Peyer's patch (tissue), 4 donors: ENCODE results near the gene ASAP3. TPM values are rescaled to one million over a fixed set of nuclear protein-coding genes. Genes with fewer than 3 reads are reported as not detected.

Experiments
- DNase-seq, 3 donors: peaks; one replicate each; pipeline ENCODE4 v3.0.0-alpha.2; 2017 to 2019
- H3K27ac ChIP-seq, 4 donors: fragments of 200-600 bp; sonication (generic); one replicate each; pipeline ENCODE4 v1.5.1; 2016 to 2019
- H3K27me3 ChIP-seq, 2 donors: fragments of 200-600 bp; sonication (generic); one replicate each; pipeline ENCODE4 v1.5.1; 2019
- H3K36me3 ChIP-seq, 3 donors: fragments of 200-600 bp; sonication (generic); one replicate each; pipeline ENCODE4 v1.5.1; 2016 to 2019
- H3K4me1 ChIP-seq, 4 donors: fragments of 200-600 bp; sonication (generic); one replicate each; pipeline ENCODE4 v1.5.1; 2016 to 2019
- H3K4me3 ChIP-seq, 4 donors: fragments of 200-600 bp; sonication (generic); 1 replicate in 3 of 4; 2 replicates in 1 of 4; pipeline ENCODE4 v1.5.1; 2016 to 2019; ENCODE audit warnings: mild to moderate bottlenecking in 1 of 4
- H3K9me3 ChIP-seq, 4 donors: fragments of 200-600 bp; sonication (generic); one replicate each; pipeline ENCODE4 v1.5.1; 2016 to 2019; ENCODE audit warnings: mild to moderate bottlenecking in 1 of 4
- POLR2A ChIP-seq, 2 donors: fragments of 450-650 bp; IDR thresholded peaks; one replicate each; pipeline ENCODE4 v1.5.1; 2017; ENCODE audit warnings: antibody characterized with exemption in 2 of 2, mild to moderate bottlenecking in 2 of 2, moderate library complexity in 2 of 2
- total RNA-seq, 4 donors: library from RNA; depleted of rRNA; stranded (reverse); fragments of >200 nt; gene quantifications; one replicate each; pipeline ENCODE4 v1.1.0, GENCODE V29; 2016
- TF ChIP-seq, protein P1 (sequence below), 6 experiments: fragments of 450-650 bp in 4 of 6; fragments of 200-600 bp in 2 of 6; sonication (generic) in 1 of 6; IDR thresholded peaks; one replicate each; pipeline ENCODE4 v1.5.1; 2017 to 2019; ENCODE audit warnings: antibody characterized with exemption in 6 of 6, mild to moderate bottlenecking in 3 of 6, moderate library complexity in 1 of 6

ASAP3 gene
- total RNA-seq, 4 donors from 2014 or later: 11.2 to 33.5 (median 25.8) TPM

DNA sequence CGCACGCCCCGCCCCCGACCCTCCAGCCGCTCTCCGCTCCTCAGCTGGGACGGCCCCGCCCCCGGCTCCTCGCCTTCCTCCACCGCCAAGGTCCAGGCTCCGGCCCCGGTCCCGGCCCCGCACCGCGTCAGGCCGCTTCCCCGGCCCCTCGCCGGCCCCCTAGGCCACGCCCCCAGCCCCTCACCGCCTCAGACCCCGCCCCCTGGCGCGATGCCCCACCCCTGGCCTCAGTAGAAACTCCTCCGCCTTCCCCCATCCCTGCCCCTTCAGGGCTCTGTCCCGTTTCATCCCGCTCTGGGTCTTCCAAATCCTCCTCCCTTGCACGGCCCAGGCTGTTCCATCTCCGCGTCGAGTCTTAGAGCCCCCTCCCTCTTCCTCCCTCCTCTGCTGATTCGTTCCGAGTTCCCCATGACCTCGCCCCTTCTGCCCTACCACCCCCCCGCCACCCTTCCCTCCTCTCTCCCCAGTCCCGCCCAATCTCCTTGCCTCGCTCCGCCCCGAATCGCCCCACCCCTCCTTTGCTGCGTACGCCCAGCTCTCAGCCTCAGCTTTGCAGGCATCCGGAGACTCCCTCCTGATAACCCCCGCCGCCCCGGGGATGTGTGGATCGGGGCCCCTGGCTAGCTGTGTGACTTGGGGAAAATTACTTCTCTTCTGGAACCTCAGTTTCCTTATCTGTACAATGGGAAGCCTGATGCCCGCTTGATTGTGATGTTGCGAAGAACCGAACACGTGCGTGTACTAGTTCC lies 448 bp upstream of the ASAP3 start:
- Histone ChIP-seq H3K27me3 (no peaks in the 10 kb centered on the region), H3K36me3 (no peaks in the 10 kb centered on the region), H3K9me3 (no peaks in the 10 kb centered on the region), H3K4me1 (peaks cover 0 to 18% (median 4%) of the 10 kb centered on the region in 4 donors), H3K4me3 (peak overlapping the region; percentile 72 to 89 (median 84)), H3K27ac (peak overlapping the region; percentile 59 to 87 (median 82))
- TF ChIP-seq, protein P1, sequence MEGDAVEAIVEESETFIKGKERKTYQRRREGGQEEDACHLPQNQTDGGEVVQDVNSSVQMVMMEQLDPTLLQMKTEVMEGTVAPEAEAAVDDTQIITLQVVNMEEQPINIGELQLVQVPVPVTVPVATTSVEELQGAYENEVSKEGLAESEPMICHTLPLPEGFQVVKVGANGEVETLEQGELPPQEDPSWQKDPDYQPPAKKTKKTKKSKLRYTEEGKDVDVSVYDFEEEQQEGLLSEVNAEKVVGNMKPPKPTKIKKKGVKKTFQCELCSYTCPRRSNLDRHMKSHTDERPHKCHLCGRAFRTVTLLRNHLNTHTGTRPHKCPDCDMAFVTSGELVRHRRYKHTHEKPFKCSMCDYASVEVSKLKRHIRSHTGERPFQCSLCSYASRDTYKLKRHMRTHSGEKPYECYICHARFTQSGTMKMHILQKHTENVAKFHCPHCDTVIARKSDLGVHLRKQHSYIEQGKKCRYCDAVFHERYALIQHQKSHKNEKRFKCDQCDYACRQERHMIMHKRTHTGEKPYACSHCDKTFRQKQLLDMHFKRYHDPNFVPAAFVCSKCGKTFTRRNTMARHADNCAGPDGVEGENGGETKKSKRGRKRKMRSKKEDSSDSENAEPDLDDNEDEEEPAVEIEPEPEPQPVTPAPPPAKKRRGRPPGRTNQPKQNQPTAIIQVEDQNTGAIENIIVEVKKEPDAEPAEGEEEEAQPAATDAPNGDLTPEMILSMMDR (IDR thresholded peaks at IDR 0.05): no peak
- TF ChIP-seq POLR2A (IDR thresholded peaks at IDR 0.05): no peak
- DNase-seq: peak; percentile 93 to 96 (median 94)

GRCh38 chr1:23481904-23482303 lies 2.1 kb downstream of the ASAP3 start:
- Histone ChIP-seq H3K27ac (no peak overlapping the region), H3K4me3 (no peak overlapping the region), H3K9me3 (no peaks in the 10 kb centered on the region), H3K27me3 (no peaks in the 10 kb centered on the region), H3K4me1 (peaks cover 0 to 18% (median 4%) of the 10 kb centered on the region in 4 donors), H3K36me3 (no peaks in the 10 kb centered on the region)
- DNase-seq: no peak
- no peak for TF ChIP-seq POLR2A (IDR thresholded peaks at IDR 0.05)
- TF ChIP-seq, protein P1 (IDR thresholded peaks at IDR 0.05): no peak

DNA sequence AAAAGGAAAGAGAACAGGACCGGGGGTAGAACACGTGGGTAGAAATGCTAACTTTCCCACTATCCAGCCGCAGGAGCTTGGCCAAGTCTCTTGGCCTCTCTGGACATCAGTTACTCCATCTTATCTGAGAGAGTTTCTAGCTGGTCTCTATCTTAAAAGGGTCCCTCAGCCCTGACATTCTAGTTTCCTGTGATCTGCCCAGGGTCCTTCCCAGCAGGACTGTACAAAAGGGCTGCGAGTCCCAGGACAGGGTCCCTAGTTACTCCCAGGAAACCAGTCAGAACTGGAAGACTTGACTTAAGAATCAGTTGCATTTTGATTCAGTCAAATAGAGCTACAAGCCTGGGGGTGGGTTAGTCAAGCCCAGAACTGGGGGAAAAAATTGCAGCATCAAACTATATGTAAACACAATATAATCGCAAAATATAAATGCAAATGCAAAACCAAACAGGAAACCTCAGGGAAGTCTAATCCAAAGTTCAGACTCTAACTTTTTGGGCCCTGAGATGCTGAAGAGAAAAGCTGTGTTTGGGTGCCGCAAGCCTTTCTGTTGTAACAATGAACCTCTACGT lies 2.9 kb downstream of the ASAP3 start:
- H3K9me3 ChIP-seq: no peaks in the 10 kb centered on the region
- no peaks in the 10 kb centered on the region for H3K27me3 ChIP-seq
- H3K36me3 ChIP-seq: no peaks in the 10 kb centered on the region
- no peak overlapping the region for H3K4me3 ChIP-seq
- peaks cover 0 to 18% (median 4%) of the 10 kb centered on the region in 4 donors for H3K4me1 ChIP-seq
- H3K27ac ChIP-seq: no peak overlapping the region
- no peak for DNase-seq
- TF ChIP-seq, protein P1 (IDR thresholded peaks at IDR 0.05): no peak
- no peak for TF ChIP-seq POLR2A (IDR thresholded peaks at IDR 0.05)

DNA sequence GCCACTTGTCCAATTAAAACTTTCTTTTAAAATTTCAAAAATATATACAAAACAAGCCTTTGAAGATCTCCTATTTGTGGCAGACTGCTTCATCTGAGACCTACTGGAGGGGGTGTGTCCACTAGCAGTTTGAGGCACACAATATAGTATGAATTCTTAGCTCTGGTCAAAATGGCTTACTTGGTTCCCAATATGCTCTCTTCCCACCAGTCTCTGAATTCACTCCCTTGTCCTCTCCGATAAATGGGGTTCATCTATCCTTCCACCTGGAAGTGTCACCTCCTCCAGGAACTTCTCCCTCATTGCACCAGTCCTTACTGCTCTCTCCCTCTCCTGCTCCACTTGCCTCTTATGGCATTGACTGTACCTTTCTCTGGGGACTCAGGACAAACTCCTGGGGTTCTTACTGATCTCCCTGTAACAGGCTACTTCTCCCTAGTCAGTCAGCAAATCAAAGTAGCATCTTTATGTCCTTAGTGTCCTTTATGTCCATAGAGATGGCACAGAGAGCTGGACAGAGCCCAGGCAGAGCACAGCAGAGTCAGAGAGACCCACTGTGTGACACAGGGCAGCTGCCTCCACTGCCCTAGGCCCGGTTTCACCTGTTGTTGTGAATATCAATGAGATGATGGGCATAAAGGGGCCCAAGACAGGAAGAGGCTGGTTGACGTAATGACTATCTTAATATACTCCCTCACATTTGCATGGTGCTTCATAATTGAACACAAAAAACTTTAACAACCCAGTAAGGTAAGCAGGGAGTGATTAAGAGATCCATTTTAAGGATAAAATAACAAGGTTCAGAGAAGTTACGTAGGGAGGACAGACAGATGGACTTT lies 3.6 kb downstream of the ASAP3 start:
- DNase-seq: no peak
- no peaks in the 10 kb centered on the region for H3K9me3 ChIP-seq
- H3K4me3 ChIP-seq: no peak overlapping the region
- H3K36me3 ChIP-seq: no peaks in the 10 kb centered on the region
- H3K27ac ChIP-seq: no peak overlapping the region
- TF ChIP-seq, protein P1 (IDR thresholded peaks at IDR 0.05): no peak
- TF ChIP-seq POLR2A (IDR thresholded peaks at IDR 0.05): no peak
- H3K27me3 ChIP-seq: no peaks in the 10 kb centered on the region
- peaks cover 0 to 18% (median 4%) of the 10 kb centered on the region in 4 donors for H3K4me1 ChIP-seq

- Histone ChIP-seq H3K27ac (no peak overlapping the region), H3K4me1 (peaks cover 0 to 11% (median 4%) of the 10 kb centered on the region in 4 donors), H3K4me3 (no peak overlapping the region), H3K9me3 (no peaks in the 10 kb centered on the region), H3K36me3 (no peaks in the 10 kb centered on the region), H3K27me3 (no peaks in the 10 kb centered on the region)
- TF ChIP-seq, protein P1 (IDR thresholded peaks at IDR 0.05): no peak
- no peak for TF ChIP-seq POLR2A (IDR thresholded peaks at IDR 0.05)
- no peak for DNase-seq
Measured at GRCh38 chr1:23479666-23479941, 4.4 kb downstream of the ASAP3 start.
